Left renal cortex interstitium (tissue), 4 donors: ENCODE data around the gene G3BP1. TPM values are rescaled to one million over a fixed set of nuclear protein-coding genes. Genes with fewer than 3 reads are reported as not detected.
"Not testable (repeated sequence)": the region's sequence is repeated elsewhere in the genome, so short reads cannot be mapped to it uniquely, and the experiment has no call there.

Experiments
- DNase-seq, 4 donors: peaks; one replicate each; pipeline ENCODE4 v3.0.0-alpha.2; 2013; ENCODE audit warnings: low read depth in 4 of 4, low spot score in 2 of 4, missing footprints in 1 of 4
- polyA plus RNA-seq, 4 donors: library from polyadenylated mRNA; unstranded; fragments of 120-200 nt; gene quantifications; one replicate each; pipeline ENCODE4 v1.2.1, GENCODE V29; 2013; ENCODE audit not compliant: insufficient read length in 4 of 4

The G3BP1 gene
- polyA plus RNA-seq, 4 donors = 147 to 167 (median 156) TPM

DNA sequence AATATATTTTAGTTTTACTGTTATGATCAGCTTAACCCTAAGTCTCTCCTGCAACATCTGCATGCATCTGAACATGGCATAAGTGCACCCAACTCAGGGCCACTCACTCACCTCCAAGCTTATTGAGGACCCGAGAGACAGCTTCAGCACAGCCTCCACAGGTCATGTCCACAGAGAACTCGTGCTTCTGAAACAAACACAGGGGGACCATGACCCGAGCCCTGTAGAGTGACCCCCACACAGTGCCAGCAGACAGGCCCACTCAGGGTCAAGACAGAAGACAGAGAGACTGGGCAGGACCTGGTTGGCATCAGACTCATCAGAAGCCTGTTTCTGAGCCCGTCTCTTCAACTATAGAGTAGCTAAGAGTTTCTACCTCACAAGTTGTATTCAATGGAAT is 20.2 kb upstream of the G3BP1 start:
- DNase-seq = no peak

DNA sequence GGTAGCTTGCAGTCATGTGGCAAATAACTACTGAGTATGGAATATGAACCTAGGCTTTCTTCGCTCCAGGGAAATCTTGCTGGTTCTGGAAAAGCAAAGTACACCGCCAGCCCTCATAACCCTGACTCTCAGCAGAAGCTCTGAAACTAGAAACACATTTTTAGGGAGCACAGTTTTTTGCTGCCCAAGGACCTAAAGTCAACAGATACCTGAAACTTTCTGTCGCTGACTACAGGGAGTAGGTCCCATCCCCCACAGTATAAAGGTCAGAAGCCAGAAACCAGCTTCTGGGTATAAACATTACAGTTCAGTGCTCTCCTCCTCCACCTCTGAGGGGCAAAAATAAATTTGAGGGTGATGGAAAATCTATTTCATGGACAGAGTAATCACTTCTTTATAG is 16.4 kb upstream of the G3BP1 start:
- no peak for DNase-seq

DNA sequence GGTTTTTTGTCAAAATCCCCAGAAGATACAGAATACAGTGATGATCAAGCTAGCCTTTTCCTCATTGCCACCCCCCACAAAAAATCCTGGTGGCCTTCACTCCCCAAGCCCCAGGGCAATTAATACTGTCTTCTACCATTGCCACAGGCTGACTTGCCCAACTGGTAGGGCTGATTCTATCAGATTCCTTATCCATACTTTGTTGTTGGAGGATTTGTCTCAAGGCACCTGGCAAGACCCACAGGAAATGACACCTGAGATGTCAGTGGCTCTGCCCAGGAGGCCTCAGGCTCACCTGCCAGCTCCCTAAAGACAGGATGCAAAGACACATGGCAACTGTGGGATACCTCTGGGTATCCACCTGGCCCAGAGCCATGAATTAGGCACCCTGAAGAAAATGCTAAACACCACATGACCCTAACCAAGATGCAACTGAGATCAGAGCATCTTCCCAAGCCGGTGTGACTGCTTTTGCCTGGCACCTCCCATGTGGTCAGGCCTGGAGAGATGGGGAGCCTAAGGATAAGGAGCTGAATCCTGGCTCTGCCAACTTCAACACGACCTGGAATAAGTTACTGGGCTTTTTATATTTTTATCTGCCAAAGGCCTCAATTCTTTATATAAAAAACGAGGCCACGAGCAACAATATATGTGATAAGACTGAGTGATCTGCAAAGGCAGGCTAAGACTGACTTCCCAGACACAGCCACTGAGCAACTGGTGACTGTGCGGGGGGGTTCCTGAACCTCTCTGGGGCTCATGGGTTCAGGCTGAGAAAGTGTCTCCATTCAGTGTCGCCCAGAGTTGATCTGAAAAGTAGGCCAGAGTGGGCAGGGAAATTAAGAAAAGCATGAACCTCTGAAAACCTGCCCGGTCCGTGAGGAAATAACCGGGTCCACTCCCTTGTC is 14.3 kb upstream of the G3BP1 start:
- no peak for DNase-seq

DNA sequence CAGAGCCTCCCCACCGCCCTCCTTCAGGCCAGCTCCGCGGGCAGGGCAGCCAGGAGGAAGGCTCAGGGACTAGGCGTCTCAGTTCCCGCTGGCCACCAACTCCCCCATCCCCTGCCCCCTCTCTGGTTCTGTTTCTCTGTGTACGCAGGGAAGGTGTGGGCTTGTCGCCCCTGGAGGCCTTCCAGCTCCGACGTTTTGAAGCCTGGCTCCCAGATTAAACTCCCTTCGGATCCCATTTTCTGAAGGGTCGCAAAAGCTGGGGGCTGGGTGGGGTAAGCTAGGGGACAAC is 13.7 kb upstream of the G3BP1 start:
- DNase-seq = no peak

DNA sequence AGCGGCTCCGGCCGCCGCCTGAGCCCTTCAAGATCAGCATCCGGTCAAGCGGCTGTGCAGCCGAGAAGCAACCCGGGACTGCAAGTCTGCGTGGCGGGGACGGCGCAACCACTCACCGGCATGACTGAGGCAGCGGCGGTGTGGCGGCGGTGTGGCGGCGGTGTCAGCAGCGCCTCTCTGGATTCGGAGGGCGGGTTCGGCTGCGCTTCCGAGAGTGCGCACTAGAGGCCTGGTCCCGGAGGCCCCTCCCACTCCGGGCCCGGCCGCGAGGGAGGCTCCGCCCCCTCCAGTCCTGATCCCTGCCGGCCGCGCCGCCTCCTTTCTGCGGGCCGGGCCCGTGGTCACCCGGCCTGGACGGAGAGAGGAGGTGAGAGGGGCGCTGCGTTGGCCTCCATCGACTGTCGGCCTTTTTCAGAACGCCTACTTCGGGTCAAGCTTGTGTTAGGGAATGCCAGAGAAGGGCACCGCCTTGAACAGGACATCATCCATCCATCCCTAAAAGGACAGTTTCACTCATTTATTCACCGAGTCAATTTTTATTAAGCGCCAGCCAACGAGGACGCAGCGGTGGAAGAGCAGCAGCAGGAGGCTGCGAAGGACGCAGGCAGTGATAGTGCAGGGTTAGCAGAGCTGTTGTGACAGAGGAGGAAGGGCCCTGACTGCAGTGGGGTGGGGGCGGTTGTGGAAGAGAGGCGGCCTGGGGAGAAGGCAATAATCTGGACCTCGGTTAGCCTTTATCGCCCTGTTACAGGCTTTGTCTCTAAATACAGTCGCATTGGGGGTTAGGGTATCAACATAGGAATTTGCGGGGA is 13.1 kb upstream of the G3BP1 start, which contains the start of gene ATOX1:
ATOX1 (minus strand) TSS at position 202 of the 812 bp plus-strand sequence; CDS start at position 122, 80 bp downstream.
- peak in 3 of 4 donors; percentile 85 to 89 (median 86) for DNase-seq

DNA sequence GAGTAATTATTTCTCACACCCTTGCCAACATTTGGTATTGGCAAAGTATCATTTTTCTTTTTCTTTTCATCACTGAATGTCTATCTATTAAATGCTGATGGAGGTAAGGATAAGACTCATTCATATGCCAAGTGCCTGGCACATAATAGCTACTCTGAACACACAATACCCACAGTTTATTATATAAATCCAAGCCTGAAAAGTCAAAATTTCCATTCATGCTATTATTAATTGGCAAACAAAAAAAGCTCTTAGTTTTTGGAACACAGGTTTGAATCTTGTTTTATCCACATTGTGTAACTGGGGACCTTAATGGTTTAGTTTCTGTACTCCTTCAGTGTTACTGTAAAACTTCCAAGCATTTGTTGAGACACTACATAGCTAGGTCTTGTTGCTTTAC is 7.0 kb upstream of the G3BP1 start:
- no peak for DNase-seq

DNA sequence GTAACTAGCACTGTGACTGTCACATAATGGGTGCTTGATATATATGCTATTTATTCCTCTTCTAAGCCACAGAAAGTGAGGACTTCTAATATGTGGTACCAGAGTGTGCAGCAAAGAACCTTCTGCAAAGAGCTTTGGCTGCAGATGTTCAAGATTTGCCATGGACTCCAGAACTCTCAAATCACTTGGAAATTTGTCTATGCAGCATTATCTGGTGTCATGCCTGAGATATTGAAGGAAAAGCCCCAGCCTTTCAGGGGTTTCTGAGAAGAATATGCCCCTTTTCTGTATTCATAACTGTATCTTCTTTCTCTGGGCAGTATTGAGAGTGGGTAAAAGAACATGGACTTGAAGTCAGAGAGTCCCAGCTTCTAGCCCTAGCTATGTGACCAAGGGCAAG is 4.8 kb upstream of the G3BP1 start:
- DNase-seq = no peak

DNA sequence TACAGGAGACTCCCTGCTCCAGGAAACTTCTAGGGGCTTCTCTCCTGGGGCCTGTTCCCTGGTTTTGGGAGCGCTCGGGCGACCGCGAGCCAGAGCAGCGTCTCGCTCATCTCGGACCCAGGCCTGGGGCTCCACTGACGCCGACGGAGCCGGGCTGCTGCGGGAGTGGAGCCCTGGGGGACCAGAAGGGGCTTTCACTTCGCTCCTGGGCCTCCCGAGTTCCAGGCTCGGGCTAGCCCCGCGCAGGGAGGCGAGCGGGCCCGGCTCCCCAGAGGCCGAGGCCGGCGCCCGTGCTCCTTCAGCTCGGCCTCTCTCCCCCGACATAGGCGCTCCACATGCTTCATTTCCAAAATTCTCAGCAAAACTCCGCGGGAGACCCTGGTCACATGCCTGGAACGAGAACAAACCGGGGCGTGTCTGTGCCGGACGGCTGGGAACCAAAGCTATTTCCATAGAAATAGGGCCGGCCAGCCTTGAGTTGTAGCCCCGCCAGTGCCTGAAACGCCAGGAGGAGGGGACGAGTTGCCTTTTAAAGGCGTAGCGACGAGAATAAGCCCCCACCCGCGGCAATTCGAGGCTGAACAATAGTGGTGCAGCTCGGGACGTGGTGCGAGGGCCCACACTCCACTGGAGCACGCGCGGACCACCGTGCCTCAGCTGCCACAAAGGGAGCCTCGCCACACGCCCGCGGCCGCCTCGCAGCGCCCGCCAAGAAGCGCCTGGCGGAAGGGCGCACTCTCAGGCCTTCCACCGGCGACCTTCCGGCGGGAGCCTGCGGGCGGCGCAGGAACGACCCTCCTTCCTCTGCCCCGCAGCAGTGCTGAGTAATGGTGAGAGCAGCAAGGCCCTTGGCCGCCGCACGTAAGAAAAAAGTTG is 1.1 kb upstream of the G3BP1 start:
- peak in 2 of 4 donors; percentile 60 to 66 for DNase-seq

DNA sequence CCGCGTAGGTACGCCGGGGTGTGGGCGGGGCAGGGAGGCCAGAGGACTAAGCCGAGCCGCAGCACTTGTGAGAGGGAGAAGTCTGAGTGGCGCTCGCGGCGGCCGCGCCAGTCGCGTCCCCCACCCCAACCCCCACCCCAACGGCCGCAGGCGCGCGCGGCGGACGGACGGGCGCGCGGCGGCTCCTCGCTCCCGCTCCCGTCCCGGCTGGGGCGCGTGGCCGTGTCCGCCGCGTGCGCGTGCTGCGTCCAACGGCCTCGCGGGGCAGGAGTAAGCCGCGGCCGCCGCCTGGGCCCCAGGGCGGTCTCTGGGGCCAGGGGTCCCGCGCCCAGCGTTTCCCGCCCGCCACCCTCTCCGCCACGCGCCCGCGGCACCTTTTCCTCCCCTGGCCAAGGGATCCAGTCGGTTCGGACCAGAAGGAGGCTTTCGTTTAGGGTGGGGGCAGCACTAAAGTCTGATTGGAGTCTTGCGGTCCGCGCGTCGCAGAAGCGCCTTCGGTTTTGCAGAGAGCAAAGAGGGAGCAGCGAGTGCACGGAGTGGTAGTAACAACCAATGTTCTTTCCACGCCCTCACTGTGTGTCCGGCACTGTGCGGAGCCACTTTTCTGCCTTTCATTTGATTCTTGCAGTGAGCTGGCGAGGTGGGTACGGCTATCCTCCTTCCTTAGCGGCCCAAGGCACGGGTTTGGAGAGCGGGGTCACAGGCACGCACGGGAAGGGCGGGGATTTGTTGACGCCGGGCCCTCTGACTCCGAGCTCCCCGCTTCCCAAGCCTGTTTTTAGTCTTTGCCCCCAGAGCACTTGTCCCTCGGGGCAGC is 483 bp downstream of the G3BP1 start:
- DNase-seq = peak in 1 of 4 donors; percentile 38

DNA sequence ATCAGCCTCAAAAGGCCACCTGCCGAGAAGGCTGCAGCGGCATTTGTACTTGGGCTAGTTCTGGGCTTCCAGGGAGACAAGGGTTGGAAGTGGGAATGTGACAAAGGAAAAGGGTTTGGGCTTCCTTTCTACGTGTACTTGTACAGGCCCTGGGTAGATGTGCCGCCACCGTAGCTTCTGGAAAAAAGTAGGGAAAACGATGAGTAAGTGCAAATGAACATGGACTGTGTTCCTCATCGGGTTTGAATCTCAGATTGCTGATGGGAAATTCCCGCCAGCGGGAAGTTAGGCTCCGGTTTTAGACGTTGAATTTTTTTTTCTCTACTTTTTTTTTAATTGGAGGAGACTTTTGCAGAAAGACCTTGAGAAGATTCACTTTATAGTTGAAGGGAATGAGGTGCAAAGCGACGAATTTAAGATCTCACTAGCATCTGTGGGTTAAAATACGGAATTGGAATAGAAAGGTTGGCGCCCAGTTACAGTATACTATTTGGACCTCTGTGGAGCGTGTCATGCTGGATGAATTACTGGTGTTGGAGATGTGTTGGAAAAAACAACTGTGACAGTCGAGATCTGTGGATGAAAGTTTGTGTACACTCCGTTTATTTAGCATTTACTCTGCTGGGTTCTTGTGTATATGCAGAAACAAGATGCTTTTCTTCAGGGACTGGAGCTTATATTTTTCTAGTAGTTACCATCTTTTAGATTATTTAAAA is 1.2 kb downstream of the G3BP1 start:
- DNase-seq = no peak

DNA sequence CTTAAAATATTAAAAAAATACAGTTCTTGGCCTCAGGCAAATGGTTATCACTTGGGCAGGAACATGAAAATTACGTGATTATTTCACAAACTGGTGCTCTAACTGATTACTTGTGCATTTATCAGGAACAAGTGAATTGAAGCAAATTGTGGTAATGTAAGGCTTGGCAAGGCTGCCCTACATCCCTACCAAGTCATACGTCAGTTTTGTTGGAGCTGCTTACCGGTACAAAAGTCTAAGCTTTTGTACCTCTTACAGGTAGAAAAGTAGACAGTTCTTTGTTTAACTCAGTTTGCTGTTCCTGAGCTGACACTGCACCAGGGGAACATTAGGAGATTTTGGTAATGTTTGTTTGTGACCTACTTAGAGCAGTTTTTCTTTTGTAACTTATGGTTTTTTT is 2.2 kb downstream of the G3BP1 start:
- DNase-seq = no peak

DNA sequence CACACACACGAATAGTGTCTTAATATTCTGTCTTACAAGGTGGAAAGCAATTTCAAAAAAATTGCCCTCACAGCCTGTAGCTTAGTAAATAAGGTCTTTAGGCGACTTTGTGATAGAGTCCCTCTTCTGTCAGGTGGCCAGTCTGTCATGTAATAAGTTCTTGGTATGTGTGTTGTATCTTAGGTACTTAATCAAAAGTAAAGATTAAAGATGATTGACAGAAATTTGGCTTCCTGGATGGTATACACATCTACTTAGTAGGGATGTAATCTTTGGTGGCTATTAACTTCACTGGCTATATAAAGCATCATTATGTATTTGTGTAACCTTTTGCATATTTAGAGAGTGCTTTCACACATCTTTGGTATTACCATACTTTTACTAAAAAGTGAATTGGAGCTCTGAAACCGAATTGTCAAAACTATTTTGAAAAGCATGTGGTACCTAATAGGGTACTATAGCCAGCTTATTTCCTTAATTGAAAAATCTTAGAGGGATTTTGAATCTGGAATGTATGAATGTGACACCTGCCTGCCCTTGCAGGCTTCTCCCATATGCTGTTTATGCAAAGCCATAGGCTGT is 3.4 kb downstream of the G3BP1 start:
- no peak for DNase-seq

DNA sequence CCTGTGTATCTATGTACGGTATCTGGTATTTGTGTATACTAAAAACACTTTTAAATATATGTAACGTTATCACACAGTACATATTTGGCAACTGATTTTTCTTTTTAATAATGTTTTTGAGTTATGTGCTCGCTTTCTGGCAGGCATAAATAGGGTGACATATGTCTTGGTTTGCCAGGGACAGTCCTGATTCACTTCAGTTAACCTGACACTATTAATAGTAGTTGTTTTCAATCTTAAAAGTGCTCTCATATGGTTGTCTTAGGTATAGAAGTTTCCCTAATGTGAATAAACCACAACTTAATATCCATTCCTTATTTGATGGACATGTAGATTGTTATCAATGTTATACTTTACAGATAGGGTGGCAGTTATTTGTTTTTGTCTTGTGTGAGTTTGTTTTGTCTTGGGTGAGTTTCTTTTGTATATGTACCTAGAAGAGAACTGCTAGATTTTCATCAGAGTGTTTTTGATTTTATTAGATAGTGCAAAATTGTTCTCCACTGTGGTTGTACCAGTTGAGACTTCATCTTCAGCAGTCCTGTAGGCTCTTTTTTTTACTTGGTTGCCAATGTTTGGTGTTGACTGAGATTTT is 7.9 kb downstream of the G3BP1 start:
- no peak for DNase-seq

DNA sequence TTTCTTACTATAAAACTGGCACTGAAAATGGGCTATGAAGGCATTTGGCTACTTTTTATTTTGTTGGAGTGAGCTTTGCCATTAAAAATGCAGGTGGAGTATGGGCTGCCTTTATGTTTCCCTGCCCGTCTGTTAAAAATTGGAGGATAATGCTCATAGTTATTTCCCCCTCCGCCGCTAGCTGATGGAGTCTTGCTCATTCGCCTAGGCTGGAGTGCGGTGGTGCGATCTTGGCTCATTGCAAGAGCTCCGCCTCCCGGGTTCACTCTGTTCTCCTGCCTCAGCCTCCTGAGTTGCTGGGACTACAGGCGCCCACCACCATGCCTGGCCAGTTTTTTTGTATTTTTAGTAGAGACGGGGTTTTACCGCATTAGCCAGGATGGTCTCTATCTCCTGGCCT is 8.6 kb downstream of the G3BP1 start:
- no peak for DNase-seq

DNA sequence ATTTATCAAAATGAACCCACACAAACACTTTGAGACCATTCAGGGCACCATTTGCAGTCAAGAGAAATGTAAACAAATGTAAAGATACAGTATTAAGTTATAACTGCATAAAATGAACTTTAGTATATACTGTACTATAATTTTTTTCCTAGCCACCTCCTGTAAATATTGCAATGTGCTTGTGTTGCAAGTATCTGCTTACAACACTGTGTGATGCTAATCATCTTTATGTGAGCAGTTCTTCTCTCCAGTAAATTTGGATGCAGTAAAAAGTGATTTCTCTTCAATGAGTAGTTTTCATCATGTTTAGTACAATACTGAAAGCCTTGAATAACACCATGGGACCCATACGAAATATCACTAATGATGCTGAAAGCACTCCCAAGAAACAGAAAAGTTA is 9.4 kb downstream of the G3BP1 start:
- DNase-seq = no peak

DNA sequence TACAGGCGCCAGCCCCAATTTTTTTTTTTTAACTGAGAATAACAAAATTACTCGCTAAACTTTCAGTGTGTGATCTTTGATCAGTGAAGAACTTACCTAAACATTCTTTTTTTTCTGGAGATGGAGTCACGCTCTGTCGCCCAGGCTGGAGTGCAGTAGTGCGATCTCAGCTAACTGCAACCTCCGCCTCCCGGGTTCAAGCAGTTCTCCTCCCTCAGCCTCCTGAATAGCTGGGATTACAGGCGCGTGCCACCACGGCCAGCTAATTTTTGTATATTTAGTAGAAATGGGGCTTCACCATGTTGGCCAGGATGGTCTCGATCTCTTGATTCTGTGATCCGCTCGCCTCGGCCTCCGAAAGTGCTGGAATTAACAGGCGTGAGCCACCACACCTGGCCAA is 11.9 kb downstream of the G3BP1 start:
- not testable (repeated sequence) for DNase-seq

DNA sequence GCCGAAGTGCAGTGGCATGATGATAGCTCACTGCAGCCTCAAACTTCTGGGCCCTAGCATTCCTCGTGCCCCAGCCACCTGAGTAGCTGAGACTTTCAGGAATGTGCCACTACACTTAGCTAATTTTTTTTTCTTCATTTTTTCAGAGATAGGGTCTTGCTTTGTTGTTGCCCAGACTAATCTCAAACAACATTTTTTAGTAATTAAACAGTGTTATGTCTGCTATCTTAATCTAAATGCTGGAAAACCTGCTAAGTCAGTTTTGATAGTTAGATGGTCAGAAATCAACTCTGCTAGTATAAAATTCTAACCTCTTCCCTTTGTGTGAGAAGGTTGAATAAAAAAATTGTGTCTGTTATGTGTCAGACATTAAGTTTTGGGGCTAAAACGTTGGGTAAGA is 12.4 kb downstream of the G3BP1 start:
- DNase-seq = no peak

DNA sequence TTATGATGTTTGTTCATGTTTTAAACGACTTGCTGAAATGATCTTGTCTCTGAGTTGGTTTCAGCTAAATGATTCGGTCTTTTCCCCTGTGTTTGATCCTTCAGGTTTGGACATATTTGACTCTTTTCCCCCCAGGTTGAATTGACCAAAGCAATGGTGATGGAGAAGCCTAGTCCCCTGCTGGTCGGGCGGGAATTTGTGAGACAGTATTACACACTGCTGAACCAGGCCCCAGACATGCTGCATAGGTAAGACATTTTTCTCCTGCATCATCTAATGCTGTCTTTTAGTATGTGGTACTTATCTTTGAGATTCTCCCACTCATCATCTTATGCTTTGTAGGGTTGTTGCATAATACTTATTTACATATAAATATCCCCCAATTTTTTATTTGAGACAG is 14.7 kb downstream of the G3BP1 start:
- no peak for DNase-seq

DNA sequence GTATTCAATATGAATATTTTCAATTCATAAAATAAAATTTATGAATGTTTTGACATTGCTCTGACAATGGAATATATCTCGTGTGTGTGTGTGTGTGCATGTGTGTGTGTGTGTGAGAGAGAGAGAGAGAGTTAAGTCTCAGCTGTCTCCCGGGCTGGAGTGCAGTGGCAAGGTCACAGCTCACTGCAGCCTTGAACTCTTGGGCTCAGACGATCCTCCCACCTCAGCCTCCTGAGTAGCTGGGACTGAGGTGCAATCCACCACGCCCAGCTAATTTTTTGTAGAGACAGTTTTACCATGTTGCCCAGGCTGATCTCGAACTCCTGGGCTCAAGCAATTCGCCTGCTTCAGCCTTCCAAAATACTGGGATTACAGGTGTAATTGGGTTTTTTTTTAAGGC is 16.1 kb downstream of the G3BP1 start:
- no peak for DNase-seq
